Measurements from ENCODE around the gene BRAT1.
"Not testable (repeated sequence)": the region's sequence is repeated elsewhere in the genome, so short reads cannot be mapped to it uniquely, and the experiment has no call there.

- not testable (repeated sequence) for TF ChIP-seq CTCF (conservative IDR thresholded peaks at IDR 0.05 in 1 of 2, IDR thresholded peaks at IDR 0.05 in 1 of 2; ENCODE audit: low read depth in 1 of 2, low read length in 2 of 2); EZH2 (IDR thresholded peaks at IDR 0.05; ENCODE audit: low read length, missing control alignments)
Measured at GRCh38 chr7:2530994-2531795, 24.1 kb downstream of the BRAT1 start.

Data from fibroblast of lung (primary cell).